K562 (cell line): ENCODE data around the gene CAPN7. TPM values are rescaled to one million over a fixed set of nuclear protein-coding genes. Genes with fewer than 3 reads are reported as not detected.

Experiments used
- ATAC-seq: fragments of 200-7000 bp; cut with Tn5 transposase; 3 replicates; pipeline ENCODE4 v1.9.1; 2020; ENCODE audit warnings: moderate library complexity
- BruUV-seq: library from RNA; stranded (reverse); fragments of 400-500 nt; replicated peaks from 2 replicates; lab custom pipeline; 2021; lab: Mats Ljungman, UMichigan
- CTCF ChIA-PET: fragments of 300-600 bp; formaldehyde crosslinking; extraction: SDS; loops from one replicate; lab custom pipeline; 2021; ENCODE audit warnings: low intra/inter-chr PET ratio; lab: Yijun Ruan, JAX
- POLR2A ChIA-PET: fragments of 300-600, 350-650 bp; sonication (Branson Sonifier 250); formaldehyde crosslinking; extraction: SDS; loops from one replicate; lab custom pipeline; 2021; ENCODE audit warnings: antibody characterized with exemption, inconsistent platforms; lab: Yijun Ruan, JAX
- DNase-seq, 4 experiments: peaks; one replicate each; pipeline versions ENCODE4 v3.0.0 to v3.0.0-alpha.2; 2011 to 2018; ENCODE audit warnings: low spot score in 3 of 4, mixed read lengths in 3 of 4; ENCODE audit errors: extremely low read depth in 1 of 4
- FAIRE-seq: peaks from 2 replicates; lab custom pipeline; 2011; peaks lifted over from hg19 to GRCh38; lab: Jason Lieb, UNC
- H2AFZ ChIP-seq: 2 replicates; pipeline ENCODE4 v1.6.0; 2011; ENCODE audit warnings: low read depth, low read length, control low read depth, inconsistent platforms
- H3K27ac ChIP-seq: fragments of 200-600 bp; 3 replicates; pipeline ENCODE4 v1.8.0; 2011; ENCODE audit warnings: low read depth, mild to moderate bottlenecking, control low read depth, inconsistent platforms, low read length, moderate library complexity, mixed read lengths; ENCODE audit errors: extremely low read depth
- H3K27me3 ChIP-seq, 2 experiments: fragments of 300-600 bp in 1 of 2; 2 replicates in 1 of 2; 3 replicates in 1 of 2; pipeline versions ENCODE4 v1.6.0 to v1.8.0; 2011; ENCODE audit warnings: inconsistent platforms in 2 of 2, low read length in 2 of 2, mild to moderate bottlenecking in 1 of 2, mixed read lengths in 1 of 2, moderate library complexity in 1 of 2; ENCODE audit not compliant: control insufficient read depth in 2 of 2, insufficient read depth in 2 of 2
- H3K36me3 ChIP-seq: fragments of 300-600 bp; 3 replicates; pipeline ENCODE4 v1.8.0; 2011; ENCODE audit warnings: mild to moderate bottlenecking, low read length, inconsistent platforms; ENCODE audit not compliant: control insufficient read depth, insufficient read depth
- H3K4me1 ChIP-seq, 2 experiments: fragments of 200-600 bp in 1 of 2; replicated peaks in 1 of 2; 2 replicates in 1 of 2; 3 replicates in 1 of 2; pipeline versions ENCODE4 v1.5.1 to v1.8.0; 2011; ENCODE audit warnings: inconsistent platforms in 2 of 2, low read length in 2 of 2, mild to moderate bottlenecking in 1 of 2, mixed read lengths in 1 of 2, moderate library complexity in 1 of 2; ENCODE audit not compliant: control insufficient read depth in 2 of 2, insufficient read depth in 2 of 2
- H3K4me2 ChIP-seq: 2 replicates; pipeline ENCODE4 v1.6.1; 2011; ENCODE audit warnings: low read length, control low read depth, inconsistent platforms, mixed read lengths; ENCODE audit not compliant: insufficient read depth
- H3K4me3 ChIP-seq: fragments of 200-600 bp; sonication (generic), shearing (Covaris generic); 2 replicates; pipeline ENCODE4 v1.5.1; 2016; ENCODE audit warnings: control low read depth, inconsistent platforms
- H3K79me2 ChIP-seq: fragments of 200-600 bp; 3 replicates; pipeline ENCODE4 v1.8.0; 2011; ENCODE audit warnings: low read length, inconsistent platforms; ENCODE audit not compliant: control insufficient read depth, insufficient read depth
- H3K9ac ChIP-seq, 2 experiments: 2 replicates each; pipeline versions ENCODE4 v1.6.0 to v1.6.1; 2011; ENCODE audit warnings: low read depth in 2 of 2, low read length in 2 of 2, control low read depth in 1 of 2, inconsistent platforms in 1 of 2, mild to moderate bottlenecking in 1 of 2, mixed read lengths in 1 of 2; ENCODE audit not compliant: insufficient read depth in 1 of 2
- H3K9me1 ChIP-seq: one replicate; pipeline ENCODE4 v1.6.0; 2011; ENCODE audit warnings: inconsistent platforms, mild to moderate bottlenecking, low read length, moderate library complexity; ENCODE audit not compliant: control insufficient read depth, insufficient read depth
- H3K9me3 ChIP-seq: replicated peaks from 2 replicates; pipeline ENCODE4 v1.5.1; 2011; ENCODE audit warnings: low read depth, low read length, inconsistent platforms; ENCODE audit not compliant: control insufficient read depth, insufficient read depth
- H4K20me1 ChIP-seq: replicated peaks from 2 replicates; pipeline ENCODE4 v1.6.1; 2011; ENCODE audit warnings: low read length, inconsistent platforms, mixed read lengths; ENCODE audit not compliant: control insufficient read depth, insufficient read depth
- FOXK1 ChIP-seq: sonication (generic); formaldehyde crosslinking; IDR thresholded peaks from 2 replicates; pipeline ENCODE4 v1.8.0; 2022; ENCODE audit warnings: missing genetic modification reagents, mild to moderate bottlenecking, borderline replicate concordance
- GTF2A2 ChIP-seq: IDR thresholded peaks from 2 replicates; pipeline ENCODE4 v1.6.1; 2016; ENCODE audit warnings: mild to moderate bottlenecking, missing genetic modification characterization, missing compliant biosample characterization
- MCM3 ChIP-seq: fragments of 450-650 bp; IDR thresholded peaks from 2 replicates; pipeline ENCODE4 v1.6.1; 2016
- NONO ChIP-seq, 2 experiments: fragments of 200-400 bp in 1 of 2; fragments of 450-650 bp in 1 of 2; formaldehyde crosslinking in 1 of 2; IDR thresholded peaks; 2 replicates each; pipeline ENCODE4 v1.6.1; 2017; ENCODE audit warnings: low read depth in 2 of 2, mild to moderate bottlenecking in 2 of 2, moderate library complexity in 2 of 2, low read length in 1 of 2
- PTTG1 ChIP-seq: fragments of 450-650 bp; IDR thresholded peaks from 2 replicates; pipeline ENCODE4 v1.6.1; 2016; ENCODE audit warnings: low read depth, mild to moderate bottlenecking, missing genetic modification characterization, missing compliant biosample characterization
- SMAD1 ChIP-seq: fragments of 150-350 bp; IDR thresholded peaks from 2 replicates; pipeline ENCODE4 v1.6.1; 2014; ENCODE audit warnings: low read length, low read depth; ENCODE audit not compliant: partially characterized antibody
- ZNF121 ChIP-seq: sonication (generic); formaldehyde crosslinking; conservative IDR thresholded peaks from 2 replicates; pipeline ENCODE4 v1.8.0; 2022; ENCODE audit warnings: missing genetic modification reagents
- ZNF75A ChIP-seq: fragments of 450-650 bp; formaldehyde crosslinking; IDR thresholded peaks from 2 replicates; pipeline ENCODE4 v1.4.0; 2020; ENCODE audit warnings: mild to moderate bottlenecking
- ZSCAN29 ChIP-seq: fragments of 450-650 bp; IDR thresholded peaks from 2 replicates; pipeline ENCODE4 v1.6.1; 2017
- WGBS: fragments of 100-300 bp; shearing (Covaris generic); methylation state at CpG from one replicate; pipeline ENCODE4 v1.1.6; 2016; ENCODE audit warnings: low coverage, mixed read lengths; ENCODE audit not compliant: insufficient coverage; ENCODE audit errors: missing lambda C conversion rate; 5-methylcytosine and 5-hydroxymethylcytosine counted together
- in situ Hi-C: fragments of 300-500 bp; cut with MboI; formaldehyde crosslinking; loops from 4 replicates; pipeline ENCODE4 v1.15.0; 2018; ENCODE audit warnings: inconsistent platforms, mixed read lengths
- intact Hi-C: fragments of 100-400 bp; cut with micrococcal nuclease; formaldehyde crosslinking; loops from 2 replicates; pipeline ENCODE4 v1.14.2; 2022
- polyA plus RNA-seq, 8 experiments: library from polyadenylated mRNA; depleted of rRNA in 4 of 8; stranded (reverse) in 5 of 8; unstranded in 3 of 8; fragments of >200 nt; fragmentation: Nextera tagmentation in 2 of 8; fragmentation: Illumina TruSeq in 1 of 8; extraction: Ambion mirVana in 2 of 8; extraction: Trizol in 1 of 8; gene quantifications; 2 replicates each; pipeline versions ENCODE4 v1.2.1 to v1.2.3, GENCODE V29; 2011 to 2014; ENCODE audit warnings: inconsistent platforms in 1 of 8, missing spikeins in 1 of 8
- total RNA-seq, 7 experiments: library from RNA; depleted of rRNA in 6 of 7; stranded (reverse); fragments of >200 nt in 6 of 7; fragmentation: Illumina TruSeq in 2 of 7; extraction: Trizol in 2 of 7; gene quantifications; 2 replicates each; pipeline versions ENCODE4 v1.2.1 to v1.2.3, GENCODE V29; 2011 to 2021; ENCODE audit warnings: low replicate concordance in 1 of 7
- TF ChIP-seq, protein P1 (sequence below): fragments of 200-600 bp; sonication (generic); IDR thresholded peaks from one replicate; pipeline ENCODE4 v1.6.1; 2012; ENCODE audit warnings: mild to moderate bottlenecking, low read depth, low read length, inconsistent platforms
- TF ChIP-seq, protein P2 (sequence below): sonication (generic); formaldehyde crosslinking; IDR thresholded peaks from 2 replicates; pipeline ENCODE4 v1.9.0; 2022; ENCODE audit warnings: mild to moderate bottlenecking, missing genetic modification reagents

The CAPN7 gene
- total and polyA plus RNA-seq, 9 of the 15 experiments (the other 6 are each of a cell fraction or from before 2014, with no cell fraction given): 6.5 to 42.7 (median 32.7) TPM

DNA sequence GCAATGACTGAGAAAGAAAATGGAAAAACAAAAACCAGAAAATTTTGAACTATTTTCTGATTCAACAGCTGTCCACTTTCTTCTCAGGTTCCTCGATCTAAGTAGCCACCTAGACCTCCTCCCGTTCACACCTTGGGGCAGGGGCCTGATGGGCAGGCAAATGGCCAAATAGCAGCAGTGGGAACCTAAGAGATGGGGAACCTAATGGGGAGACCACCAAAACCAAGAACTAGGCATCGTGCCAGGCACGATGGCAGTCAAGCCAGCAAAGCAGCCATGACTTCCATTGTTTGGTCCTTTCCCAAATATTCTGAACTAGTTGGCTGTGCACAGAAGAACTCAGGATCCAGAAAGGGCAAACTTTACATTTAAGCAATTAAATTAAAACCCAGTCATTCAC lies 57.1 kb downstream of the CAPN7 start:
- Histone ChIP-seq H3K36me3 (peaks cover 32% of the 10 kb centered on the region; the same call in 2 of the 3 replicates), H4K20me1 (no peaks in the 10 kb centered on the region; the same call in 1 of the 2 replicates), H3K4me1 (peaks cover under 1 to 2% of the 10 kb centered on the region in 2 experiments; a peak in 4 of 5 replicates), H3K27me3 (no peaks in the 10 kb centered on the region), H3K9me3 (no peaks in the 10 kb centered on the region), H2AFZ (no peak overlapping the region), H3K4me3 (no peak overlapping the region), H3K27ac (no peak overlapping the region), H3K9me1 (no peaks in the 10 kb centered on the region), H3K79me2 (no peaks in the 10 kb centered on the region), H3K4me2 (no peak overlapping the region), H3K9ac (no peak overlapping the region)
- FAIRE-seq (no peak), ATAC-seq (no peak), DNase-seq (no peak)
- 76% methylated on average over 4 of the region's 4 CpGs for WGBS
- intact Hi-C loops (no loop called here), in situ Hi-C loops (no loop called here)
- POLR2A ChIA-PET: interaction anchor here (0.6 to 1.1 kb wide), 3 partner anchors 18 to 250 kb away, joined by 3 to 4 read pairs (median 3); no protein-coding TSS in a partner anchor
- BruUV-seq: no TSS peak
- CTCF ChIA-PET: interaction anchor here (1.3 kb wide), 1 partner anchor 114 kb away, joined by 3 read pairs; no protein-coding TSS in a partner anchor
- TF ChIP-seq ZNF121 (CRISPR knock-in tag) (no peak), MCM3 (no peak), ZSCAN29 (no peak), PTTG1 (no peak), GTF2A2 (tag) (no peak), NONO (IDR thresholded peaks at IDR 0.05; ENCODE audit: low read depth in 2 of 2, low read length in 1 of 2) (no peak), SMAD1 (no peak), FOXK1 (CRISPR knock-in tag) (no peak), ZNF75A (CRISPR knock-in tag) (no peak)
- TF ChIP-seq, protein P1, sequence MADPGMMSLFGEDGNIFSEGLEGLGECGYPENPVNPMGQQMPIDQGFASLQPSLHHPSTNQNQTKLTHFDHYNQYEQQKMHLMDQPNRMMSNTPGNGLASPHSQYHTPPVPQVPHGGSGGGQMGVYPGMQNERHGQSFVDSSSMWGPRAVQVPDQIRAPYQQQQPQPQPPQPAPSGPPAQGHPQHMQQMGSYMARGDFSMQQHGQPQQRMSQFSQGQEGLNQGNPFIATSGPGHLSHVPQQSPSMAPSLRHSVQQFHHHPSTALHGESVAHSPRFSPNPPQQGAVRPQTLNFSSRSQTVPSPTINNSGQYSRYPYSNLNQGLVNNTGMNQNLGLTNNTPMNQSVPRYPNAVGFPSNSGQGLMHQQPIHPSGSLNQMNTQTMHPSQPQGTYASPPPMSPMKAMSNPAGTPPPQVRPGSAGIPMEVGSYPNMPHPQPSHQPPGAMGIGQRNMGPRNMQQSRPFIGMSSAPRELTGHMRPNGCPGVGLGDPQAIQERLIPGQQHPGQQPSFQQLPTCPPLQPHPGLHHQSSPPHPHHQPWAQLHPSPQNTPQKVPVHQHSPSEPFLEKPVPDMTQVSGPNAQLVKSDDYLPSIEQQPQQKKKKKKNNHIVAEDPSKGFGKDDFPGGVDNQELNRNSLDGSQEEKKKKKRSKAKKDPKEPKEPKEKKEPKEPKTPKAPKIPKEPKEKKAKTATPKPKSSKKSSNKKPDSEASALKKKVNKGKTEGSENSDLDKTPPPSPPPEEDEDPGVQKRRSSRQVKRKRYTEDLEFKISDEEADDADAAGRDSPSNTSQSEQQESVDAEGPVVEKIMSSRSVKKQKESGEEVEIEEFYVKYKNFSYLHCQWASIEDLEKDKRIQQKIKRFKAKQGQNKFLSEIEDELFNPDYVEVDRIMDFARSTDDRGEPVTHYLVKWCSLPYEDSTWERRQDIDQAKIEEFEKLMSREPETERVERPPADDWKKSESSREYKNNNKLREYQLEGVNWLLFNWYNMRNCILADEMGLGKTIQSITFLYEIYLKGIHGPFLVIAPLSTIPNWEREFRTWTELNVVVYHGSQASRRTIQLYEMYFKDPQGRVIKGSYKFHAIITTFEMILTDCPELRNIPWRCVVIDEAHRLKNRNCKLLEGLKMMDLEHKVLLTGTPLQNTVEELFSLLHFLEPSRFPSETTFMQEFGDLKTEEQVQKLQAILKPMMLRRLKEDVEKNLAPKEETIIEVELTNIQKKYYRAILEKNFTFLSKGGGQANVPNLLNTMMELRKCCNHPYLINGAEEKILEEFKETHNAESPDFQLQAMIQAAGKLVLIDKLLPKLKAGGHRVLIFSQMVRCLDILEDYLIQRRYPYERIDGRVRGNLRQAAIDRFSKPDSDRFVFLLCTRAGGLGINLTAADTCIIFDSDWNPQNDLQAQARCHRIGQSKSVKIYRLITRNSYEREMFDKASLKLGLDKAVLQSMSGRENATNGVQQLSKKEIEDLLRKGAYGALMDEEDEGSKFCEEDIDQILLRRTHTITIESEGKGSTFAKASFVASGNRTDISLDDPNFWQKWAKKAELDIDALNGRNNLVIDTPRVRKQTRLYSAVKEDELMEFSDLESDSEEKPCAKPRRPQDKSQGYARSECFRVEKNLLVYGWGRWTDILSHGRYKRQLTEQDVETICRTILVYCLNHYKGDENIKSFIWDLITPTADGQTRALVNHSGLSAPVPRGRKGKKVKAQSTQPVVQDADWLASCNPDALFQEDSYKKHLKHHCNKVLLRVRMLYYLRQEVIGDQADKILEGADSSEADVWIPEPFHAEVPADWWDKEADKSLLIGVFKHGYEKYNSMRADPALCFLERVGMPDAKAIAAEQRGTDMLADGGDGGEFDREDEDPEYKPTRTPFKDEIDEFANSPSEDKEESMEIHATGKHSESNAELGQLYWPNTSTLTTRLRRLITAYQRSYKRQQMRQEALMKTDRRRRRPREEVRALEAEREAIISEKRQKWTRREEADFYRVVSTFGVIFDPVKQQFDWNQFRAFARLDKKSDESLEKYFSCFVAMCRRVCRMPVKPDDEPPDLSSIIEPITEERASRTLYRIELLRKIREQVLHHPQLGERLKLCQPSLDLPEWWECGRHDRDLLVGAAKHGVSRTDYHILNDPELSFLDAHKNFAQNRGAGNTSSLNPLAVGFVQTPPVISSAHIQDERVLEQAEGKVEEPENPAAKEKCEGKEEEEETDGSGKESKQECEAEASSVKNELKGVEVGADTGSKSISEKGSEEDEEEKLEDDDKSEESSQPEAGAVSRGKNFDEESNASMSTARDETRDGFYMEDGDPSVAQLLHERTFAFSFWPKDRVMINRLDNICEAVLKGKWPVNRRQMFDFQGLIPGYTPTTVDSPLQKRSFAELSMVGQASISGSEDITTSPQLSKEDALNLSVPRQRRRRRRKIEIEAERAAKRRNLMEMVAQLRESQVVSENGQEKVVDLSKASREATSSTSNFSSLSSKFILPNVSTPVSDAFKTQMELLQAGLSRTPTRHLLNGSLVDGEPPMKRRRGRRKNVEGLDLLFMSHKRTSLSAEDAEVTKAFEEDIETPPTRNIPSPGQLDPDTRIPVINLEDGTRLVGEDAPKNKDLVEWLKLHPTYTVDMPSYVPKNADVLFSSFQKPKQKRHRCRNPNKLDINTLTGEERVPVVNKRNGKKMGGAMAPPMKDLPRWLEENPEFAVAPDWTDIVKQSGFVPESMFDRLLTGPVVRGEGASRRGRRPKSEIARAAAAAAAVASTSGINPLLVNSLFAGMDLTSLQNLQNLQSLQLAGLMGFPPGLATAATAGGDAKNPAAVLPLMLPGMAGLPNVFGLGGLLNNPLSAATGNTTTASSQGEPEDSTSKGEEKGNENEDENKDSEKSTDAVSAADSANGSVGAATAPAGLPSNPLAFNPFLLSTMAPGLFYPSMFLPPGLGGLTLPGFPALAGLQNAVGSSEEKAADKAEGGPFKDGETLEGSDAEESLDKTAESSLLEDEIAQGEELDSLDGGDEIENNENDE: no peak
- TF ChIP-seq, protein P2, sequence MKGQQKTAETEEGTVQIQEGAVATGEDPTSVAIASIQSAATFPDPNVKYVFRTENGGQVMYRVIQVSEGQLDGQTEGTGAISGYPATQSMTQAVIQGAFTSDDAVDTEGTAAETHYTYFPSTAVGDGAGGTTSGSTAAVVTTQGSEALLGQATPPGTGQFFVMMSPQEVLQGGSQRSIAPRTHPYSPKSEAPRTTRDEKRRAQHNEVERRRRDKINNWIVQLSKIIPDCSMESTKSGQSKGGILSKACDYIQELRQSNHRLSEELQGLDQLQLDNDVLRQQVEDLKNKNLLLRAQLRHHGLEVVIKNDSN: no peak
